Mucosa of rectum (tissue), 2 donors: ENCODE measurements around the gene GSKIP.

Source experiments
- H3K27ac ChIP-seq, 2 donors: one replicate each; pipeline ENCODE4 v1.7.0; 2013; ENCODE audit warnings: inconsistent platforms in 2 of 2, low read depth in 2 of 2, low read length in 2 of 2
- H3K27me3 ChIP-seq, 2 donors: one replicate each; pipeline ENCODE4 v1.7.0; 2013; ENCODE audit warnings: low read length in 2 of 2; ENCODE audit not compliant: control insufficient read depth in 2 of 2, insufficient read depth in 2 of 2
- H3K36me3 ChIP-seq, 2 donors: one replicate each; pipeline ENCODE4 v1.7.0; 2013; ENCODE audit warnings: low read length in 2 of 2; ENCODE audit not compliant: control insufficient read depth in 2 of 2, insufficient read depth in 2 of 2
- H3K4me1 ChIP-seq, 2 donors: one replicate each; pipeline ENCODE4 v1.7.0; 2013; ENCODE audit warnings: low read length in 2 of 2, mild to moderate bottlenecking in 1 of 2; ENCODE audit not compliant: control insufficient read depth in 2 of 2, insufficient read depth in 2 of 2
- H3K4me3 ChIP-seq, 2 donors: one replicate each; pipeline ENCODE4 v1.7.0; 2013; ENCODE audit warnings: low read length in 2 of 2
- H3K9ac ChIP-seq, 2 donors: one replicate each; pipeline ENCODE4 v1.7.0; 2013; ENCODE audit warnings: low read length in 2 of 2, low read depth in 1 of 2, mild to moderate bottlenecking in 1 of 2
- H3K9me3 ChIP-seq, 2 donors: one replicate each; pipeline ENCODE4 v1.7.0; 2013; ENCODE audit warnings: low read length in 2 of 2; ENCODE audit not compliant: control insufficient read depth in 2 of 2
- donor health status: healthy.
- donor health status: Normal muscosa, but diverticular disease.

GSKIP gene

GRCh38 chr14:96434040-96434439 is 70.7 kb downstream of the GSKIP start:
- no peak overlapping the region for H3K4me3 ChIP-seq
- H3K27ac ChIP-seq, result no peak overlapping the region
- H3K9me3 ChIP-seq, result no peaks in the 10 kb centered on the region
- H3K9ac ChIP-seq, result no peak overlapping the region
- H3K36me3 ChIP-seq, result no peaks in the 10 kb centered on the region
- H3K27me3 ChIP-seq, result no peaks in the 10 kb centered on the region
- no peaks in the 10 kb centered on the region for H3K4me1 ChIP-seq
